ENCODE results near the gene PIK3R6.

PIK3R6 gene

DNA sequence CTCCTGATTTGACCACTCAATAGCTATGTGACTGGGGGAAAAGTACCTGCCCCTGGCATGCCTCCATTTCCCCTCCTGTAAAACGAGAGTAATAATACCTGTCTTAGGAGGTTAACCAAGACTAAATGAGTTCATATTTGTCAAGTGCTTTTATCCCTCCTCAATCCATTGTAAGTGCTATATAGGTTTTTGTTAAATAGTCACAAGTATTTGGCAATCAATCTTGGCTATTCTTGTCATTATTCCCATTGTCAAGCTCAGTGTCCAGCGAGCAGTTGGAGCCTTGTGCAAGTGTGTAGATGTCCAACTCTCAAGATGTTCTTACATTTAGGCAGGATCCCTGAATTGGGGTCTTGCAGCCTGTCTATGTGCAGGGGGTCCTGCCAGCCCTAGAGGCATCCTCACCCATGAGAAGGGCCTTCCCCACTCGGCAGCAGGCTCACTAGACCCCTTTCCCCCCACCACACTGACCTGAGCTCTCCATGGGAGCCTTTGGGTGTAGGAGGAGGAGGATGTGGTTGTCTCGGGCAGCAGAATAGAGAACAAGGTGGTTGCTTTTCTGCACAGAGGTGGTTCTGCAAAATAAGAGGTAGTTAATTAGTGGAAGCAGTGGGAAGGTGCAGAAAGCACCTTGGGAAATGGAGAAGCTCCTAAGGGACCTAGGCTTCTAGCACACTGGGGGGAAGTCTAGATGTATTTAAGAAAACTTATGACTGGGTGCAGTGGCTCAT is 18.0 kb downstream of the PIK3R6 start:
- no peak overlapping the region for H3K4me3 ChIP-seq (ENCODE audit: low read depth, low read length)
- TF ChIP-seq, protein P1, sequence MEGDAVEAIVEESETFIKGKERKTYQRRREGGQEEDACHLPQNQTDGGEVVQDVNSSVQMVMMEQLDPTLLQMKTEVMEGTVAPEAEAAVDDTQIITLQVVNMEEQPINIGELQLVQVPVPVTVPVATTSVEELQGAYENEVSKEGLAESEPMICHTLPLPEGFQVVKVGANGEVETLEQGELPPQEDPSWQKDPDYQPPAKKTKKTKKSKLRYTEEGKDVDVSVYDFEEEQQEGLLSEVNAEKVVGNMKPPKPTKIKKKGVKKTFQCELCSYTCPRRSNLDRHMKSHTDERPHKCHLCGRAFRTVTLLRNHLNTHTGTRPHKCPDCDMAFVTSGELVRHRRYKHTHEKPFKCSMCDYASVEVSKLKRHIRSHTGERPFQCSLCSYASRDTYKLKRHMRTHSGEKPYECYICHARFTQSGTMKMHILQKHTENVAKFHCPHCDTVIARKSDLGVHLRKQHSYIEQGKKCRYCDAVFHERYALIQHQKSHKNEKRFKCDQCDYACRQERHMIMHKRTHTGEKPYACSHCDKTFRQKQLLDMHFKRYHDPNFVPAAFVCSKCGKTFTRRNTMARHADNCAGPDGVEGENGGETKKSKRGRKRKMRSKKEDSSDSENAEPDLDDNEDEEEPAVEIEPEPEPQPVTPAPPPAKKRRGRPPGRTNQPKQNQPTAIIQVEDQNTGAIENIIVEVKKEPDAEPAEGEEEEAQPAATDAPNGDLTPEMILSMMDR (IDR thresholded peaks at IDR 0.05; ENCODE audit: insufficient read depth, low read depth, low read length, missing control alignments): no peak
- no peak for DNase-seq (ENCODE audit: low read depth)

DNA sequence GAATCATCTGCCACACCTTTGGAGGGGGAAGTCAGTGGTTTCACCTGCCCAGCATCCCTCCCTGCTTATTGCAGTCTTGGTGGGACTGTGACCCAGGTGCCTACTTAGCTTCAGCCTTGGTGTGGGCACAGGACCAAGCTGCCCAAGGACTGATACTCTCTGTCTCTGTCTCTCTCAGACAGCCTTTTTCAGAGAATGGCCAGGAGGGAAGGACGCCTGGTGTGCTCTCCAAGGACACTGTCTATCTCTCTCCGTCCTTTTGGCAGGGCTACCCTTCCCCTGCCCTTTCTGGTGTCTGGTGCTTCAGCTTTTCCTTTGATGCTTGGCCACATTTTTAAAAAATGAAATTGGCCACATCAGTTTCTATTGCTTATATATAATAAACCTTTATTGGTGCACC is 19.6 kb downstream of the PIK3R6 start:
- no peak for DNase-seq (ENCODE audit: low read depth)
- TF ChIP-seq, protein P1 (IDR thresholded peaks at IDR 0.05; ENCODE audit: insufficient read depth, low read depth, low read length, missing control alignments): no peak
- no peak overlapping the region for H3K4me3 ChIP-seq (ENCODE audit: low read depth, low read length)

DNA sequence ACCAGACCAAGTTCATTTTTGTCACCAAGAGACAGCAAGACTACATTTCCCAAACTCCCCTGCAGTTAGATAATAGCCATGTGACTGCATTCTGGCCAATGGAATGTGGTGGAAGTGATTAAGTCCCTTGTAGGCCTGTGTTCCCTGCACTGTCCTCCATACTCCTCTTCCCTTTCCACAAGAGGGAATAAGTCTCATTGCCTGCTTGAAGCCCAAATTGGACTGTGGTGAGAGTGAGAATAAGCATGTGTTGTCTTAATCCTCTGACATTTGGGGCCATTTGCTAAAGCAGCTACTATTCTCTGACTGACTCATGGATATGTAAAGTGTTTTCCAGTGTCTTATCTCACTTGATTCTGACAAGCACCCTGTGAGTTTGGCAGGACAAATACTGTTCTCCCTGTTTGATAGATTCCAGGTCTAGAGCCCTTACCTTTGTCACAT is 20.7 kb downstream of the PIK3R6 start:
- TF ChIP-seq, protein P1 (IDR thresholded peaks at IDR 0.05; ENCODE audit: insufficient read depth, low read depth, low read length, missing control alignments): no peak
- DNase-seq (ENCODE audit: low read depth): no peak
- H3K4me3 ChIP-seq (ENCODE audit: low read depth, low read length): no peak overlapping the region

DNA sequence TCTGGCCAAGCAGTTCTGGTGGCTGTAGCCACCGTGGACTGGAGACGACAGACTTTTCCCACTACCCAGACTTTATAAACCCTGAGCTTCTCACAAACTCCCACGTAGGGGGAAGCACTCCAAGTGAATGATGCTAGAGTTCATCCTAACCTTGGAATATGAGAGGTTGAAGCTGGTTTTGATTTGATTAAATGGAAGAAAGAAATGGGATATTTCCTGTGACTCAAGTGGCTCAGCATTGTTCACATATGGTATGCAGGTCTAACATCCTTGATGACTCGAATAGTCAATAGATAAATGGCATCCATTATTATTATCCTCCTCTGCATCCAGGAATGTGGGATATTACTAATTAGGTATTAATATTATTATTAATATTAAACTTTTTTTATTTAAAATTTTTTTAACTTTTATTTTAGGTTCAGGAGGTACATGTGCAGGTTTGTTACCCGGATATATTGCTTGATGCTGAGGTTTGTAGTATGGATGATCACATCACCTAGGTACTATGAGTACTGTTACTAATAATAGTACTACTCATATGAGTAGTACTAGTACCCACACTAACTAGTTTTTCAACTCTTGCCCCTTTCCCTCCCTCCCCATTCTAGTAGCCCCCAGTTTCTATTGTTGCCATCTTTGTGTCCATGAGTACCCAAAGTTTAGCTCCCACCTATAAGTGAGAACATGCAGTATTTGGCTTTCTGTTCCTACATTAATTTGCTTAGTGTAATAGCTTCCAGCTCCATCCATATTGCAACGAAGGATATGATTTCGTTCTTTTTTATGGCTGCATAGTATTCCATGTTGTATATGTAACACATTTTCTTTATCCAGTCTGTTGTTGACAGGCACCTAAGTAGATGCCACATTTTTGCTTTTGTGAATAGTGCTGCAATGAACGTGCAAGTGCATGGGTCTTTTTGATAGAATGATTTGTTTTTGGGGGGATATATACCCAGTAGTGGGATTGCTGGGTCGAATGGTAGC is 22.9 kb downstream of the PIK3R6 start:
- no peak overlapping the region for H3K4me3 ChIP-seq (ENCODE audit: low read depth, low read length)
- TF ChIP-seq, protein P1 (IDR thresholded peaks at IDR 0.05; ENCODE audit: insufficient read depth, low read depth, low read length, missing control alignments): no peak
- no peak for DNase-seq (ENCODE audit: low read depth)

GRCh38 chr17:8843344-8843743 is 24.1 kb downstream of the PIK3R6 start:
- TF ChIP-seq, protein P1 (IDR thresholded peaks at IDR 0.05; ENCODE audit: insufficient read depth, low read depth, low read length, missing control alignments): no peak
- DNase-seq (ENCODE audit: low read depth): no peak
- H3K4me3 ChIP-seq (ENCODE audit: low read depth, low read length): no peak overlapping the region

DNA sequence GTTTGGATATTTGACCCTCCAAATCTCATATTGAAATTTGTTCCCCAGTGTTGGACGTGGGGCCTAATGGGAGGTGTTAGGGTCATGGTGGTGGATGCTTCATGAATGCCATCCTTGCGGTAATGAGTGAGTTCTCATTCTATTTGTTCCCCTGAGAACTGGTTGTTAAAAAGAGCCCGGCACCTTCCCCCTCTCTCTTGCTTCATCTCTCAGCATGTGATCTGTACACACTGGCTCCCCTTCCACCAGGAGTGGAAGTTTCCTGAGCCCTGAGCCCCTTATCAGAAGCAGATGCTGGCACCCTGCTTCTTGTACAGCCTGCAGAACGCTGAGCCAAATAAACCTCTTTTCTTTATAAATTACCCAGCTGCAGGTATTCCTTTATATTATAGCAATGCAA is 25.6 kb downstream of the PIK3R6 start:
- no peak for DNase-seq (ENCODE audit: low read depth)
- H3K4me3 ChIP-seq (ENCODE audit: low read depth, low read length): no peak overlapping the region
- TF ChIP-seq, protein P1 (IDR thresholded peaks at IDR 0.05; ENCODE audit: insufficient read depth, low read depth, low read length, missing control alignments): no peak

Data from GM12865 (cell line).